Middle frontal gyrus (tissue), 1 donor: ENCODE results near the gene TMEM178A.
"Not testable (repeated sequence)": the region's sequence is repeated elsewhere in the genome, so short reads cannot be mapped to it uniquely, and the experiment has no call there.

Source experiments
- DNase-seq: peaks from one replicate; pipeline ENCODE4 v3.0.0-alpha.2; 2015; ENCODE audit warnings: low spot score; ENCODE audit errors: extremely low spot score

Gene TMEM178A

DNA sequence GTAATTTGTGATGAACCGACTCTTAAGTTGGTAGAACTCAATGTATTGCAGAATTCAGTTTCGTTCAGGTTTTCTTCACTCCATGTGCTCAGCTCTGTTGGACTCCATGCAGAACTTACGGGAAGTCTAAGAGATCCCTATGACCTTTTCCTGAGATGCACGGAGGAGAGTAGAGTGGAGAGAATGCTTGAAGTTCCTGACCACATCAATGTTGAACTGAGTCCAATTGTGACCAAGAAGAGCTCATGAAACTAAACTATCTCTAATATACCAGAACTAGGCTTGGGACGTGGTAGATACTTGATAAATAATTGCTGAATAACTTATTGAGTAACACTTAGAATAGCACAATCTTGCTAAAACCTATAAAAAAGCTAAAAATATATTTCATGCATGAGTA is 47.2 kb downstream of the TMEM178A start:
- DNase-seq, result no peak

DNA sequence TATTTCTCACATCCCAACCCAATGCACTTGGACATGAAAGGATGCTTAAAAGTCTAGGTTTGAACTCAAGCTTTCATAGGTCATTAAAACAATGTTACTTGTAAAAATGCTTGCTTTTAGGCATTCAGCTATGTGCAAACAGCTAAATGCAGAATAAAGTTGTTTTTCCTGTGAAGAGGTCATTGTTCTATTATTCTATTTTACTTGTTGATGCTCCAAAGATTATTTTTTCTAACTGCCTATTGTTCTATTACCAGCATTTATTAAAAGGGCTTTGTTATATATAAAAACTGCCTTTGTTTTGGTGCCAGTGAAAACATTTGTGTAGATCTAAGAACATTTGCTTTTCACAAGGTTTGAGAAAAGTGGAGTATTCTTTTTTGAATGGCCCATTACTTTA is 49.4 kb downstream of the TMEM178A start:
- DNase-seq, result no peak

- DNase-seq, result no peak
Observed at GRCh38 chr2:39715822-39716221, 50.1 kb downstream of the TMEM178A start.

GRCh38 chr2:39717067-39717466 is 51.4 kb downstream of the TMEM178A start:
- no peak for DNase-seq

DNA sequence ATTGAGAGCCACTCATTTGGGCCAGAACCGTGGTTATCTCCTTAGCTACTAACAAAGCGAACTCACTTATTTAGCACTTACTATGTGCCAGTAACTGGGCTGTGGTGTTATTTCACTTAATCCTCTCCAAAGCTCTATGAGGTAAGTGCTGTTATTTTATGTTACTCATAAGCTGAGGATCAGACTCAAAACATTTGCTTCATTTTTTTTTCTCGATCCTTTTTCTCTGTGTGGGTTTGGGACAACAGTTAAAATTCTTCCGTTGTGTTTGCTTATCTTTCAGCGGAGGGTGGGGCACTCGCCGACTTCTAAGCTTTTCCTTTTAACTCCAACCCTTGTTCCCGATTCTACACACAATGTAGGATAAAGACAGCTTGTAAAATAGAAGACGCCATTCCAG is 52.8 kb downstream of the TMEM178A start:
- no peak for DNase-seq

- DNase-seq, result no peak
Observed at GRCh38 chr2:39719317-39719716, 53.6 kb downstream of the TMEM178A start.

DNA sequence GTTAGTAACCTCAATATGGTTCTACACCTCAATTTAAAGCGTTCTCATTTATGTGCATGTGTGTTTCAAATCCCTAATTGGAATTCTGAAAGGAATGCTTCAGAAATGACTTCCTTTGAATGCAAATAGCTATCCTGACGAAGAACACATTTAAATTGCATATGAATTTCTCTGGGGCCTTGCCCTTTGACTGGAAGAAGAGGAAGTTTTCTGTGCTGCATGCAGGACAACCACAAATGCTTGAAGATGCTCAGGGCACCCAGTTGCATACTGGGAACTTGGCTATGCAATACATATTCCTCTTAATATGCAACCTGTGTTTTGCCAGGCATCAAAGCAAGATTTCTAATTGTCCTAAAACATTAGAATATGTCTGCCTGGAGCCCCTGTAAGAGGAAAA is 55.3 kb downstream of the TMEM178A start:
- DNase-seq, result no peak

- DNase-seq, result no peak
Observed at GRCh38 chr2:39723497-39723896, 57.8 kb downstream of the TMEM178A start.

- no peak for DNase-seq
Observed at GRCh38 chr2:39723946-39724827, 58.5 kb downstream of the TMEM178A start.

- DNase-seq, result no peak
Observed at GRCh38 chr2:39724828-39725144, 59.1 kb downstream of the TMEM178A start.

DNA sequence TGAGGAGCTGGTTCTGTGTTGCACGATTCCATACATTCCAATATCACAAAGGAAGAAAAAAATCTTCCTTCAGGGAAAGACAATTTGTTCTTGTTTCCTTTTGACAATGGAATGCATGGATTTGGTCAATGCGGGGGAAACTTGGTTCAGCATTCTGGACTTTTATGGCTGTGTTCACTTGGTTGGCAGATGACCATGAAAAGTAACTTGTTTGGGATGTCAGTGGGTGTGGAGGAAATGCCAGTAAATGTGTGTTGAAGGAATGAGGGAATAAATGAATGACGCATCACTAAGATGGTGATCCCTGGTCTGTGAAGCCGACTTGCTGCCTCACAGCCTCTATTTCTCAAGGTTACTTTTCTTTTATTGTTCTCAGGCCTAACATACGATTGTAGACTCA is 59.7 kb downstream of the TMEM178A start:
- no peak for DNase-seq

GRCh38 chr2:39728085-39728484 is 62.4 kb downstream of the TMEM178A start:
- DNase-seq, result not testable (repeated sequence)

DNA sequence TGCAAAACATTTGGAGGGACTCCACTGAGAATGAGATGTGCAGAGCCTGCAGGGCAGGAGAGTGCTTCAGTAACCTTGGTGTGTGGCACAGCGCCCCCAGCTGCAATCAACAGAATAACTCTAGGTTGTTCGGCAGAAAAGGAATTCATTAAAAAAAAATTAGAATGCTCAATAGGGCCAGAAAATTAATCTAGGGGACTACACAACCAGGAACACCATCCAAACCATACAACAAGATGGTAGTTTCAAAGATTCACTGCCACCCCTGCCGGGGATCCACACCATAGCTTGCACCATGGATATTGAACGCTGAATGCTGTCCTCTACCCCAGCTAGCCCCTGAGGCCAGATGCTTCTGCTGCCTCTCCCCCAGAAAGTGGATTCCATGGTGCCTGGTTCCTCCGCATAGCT is 63.2 kb downstream of the TMEM178A start:
- no peak for DNase-seq

- no peak for DNase-seq
Observed at GRCh38 chr2:39730276-39730675, 64.6 kb downstream of the TMEM178A start.

GRCh38 chr2:39730685-39731302 is 65.1 kb downstream of the TMEM178A start:
- no peak for DNase-seq

GRCh38 chr2:39731546-39731945 is 65.8 kb downstream of the TMEM178A start:
- DNase-seq, result no peak

GRCh38 chr2:39732482-39732881 is 66.8 kb downstream of the TMEM178A start:
- no peak for DNase-seq

DNA sequence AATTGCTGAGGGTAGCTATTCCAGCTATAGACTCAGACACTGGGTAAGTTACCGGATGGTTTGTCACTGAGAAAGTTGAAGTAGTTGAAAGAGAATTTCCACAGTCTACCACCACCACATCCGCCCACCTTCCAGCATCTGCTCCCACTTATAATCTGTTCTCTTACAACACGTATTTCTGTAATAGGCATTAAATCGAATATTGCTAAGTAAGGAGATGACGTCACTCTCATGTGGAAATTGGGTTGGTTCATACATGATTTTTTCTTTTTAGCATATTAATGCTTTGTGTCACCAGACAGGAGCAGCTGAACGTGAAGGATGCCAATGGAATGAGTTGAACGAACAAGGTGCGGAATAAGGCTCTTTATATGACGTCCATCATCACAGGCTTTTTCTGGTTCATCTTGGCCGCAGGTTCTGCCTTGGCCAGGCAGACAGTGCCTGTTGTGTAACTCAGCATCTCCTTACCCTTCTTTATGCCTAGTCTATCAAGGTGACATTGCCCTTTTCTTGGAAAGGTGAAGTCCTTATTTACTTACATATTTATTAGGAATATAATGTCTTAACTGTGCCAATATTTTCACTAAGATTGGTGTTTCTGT is 67.5 kb downstream of the TMEM178A start:
- no peak for DNase-seq

DNA sequence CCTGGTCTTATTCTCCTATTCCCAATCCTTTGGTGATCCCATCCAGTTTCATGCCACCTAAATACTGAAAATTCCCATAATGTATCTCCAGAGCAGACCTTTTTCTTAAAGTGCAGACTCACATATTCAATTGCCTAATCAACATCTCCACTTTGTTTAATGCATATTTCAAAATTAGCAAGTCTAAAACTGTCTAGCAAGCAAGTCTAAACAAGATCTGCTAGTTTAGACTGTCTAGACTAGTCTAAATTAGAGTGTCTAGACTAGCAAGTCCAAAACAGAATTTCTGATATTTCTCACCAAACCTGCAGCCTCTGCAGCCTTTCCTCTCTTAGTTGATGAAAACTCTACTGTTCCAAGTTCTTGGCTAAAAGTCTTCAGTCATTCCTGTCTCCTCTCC is 68.7 kb downstream of the TMEM178A start:
- no peak for DNase-seq

DNA sequence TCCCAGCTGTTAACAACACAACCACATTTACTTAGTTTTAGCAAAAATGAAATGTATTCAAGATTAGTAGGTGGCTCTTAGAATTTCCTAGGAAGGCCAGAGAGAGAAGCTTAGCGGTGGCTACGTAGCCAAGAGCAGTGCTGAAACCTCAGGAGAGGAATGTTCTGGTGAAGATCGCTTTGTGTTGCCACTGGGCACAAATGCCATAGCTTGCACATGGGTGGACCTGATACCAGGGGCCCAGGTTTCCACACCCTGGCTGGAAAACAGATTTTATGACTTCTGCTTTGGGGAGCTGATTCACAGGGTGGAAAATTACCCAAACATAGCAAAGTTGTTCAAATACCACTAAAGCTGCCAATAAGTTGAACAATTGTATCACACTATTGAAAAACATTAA is 69.9 kb downstream of the TMEM178A start:
- DNase-seq, result no peak

- DNase-seq, result no peak
Observed at GRCh38 chr2:39736640-39737039, 70.9 kb downstream of the TMEM178A start.

DNA sequence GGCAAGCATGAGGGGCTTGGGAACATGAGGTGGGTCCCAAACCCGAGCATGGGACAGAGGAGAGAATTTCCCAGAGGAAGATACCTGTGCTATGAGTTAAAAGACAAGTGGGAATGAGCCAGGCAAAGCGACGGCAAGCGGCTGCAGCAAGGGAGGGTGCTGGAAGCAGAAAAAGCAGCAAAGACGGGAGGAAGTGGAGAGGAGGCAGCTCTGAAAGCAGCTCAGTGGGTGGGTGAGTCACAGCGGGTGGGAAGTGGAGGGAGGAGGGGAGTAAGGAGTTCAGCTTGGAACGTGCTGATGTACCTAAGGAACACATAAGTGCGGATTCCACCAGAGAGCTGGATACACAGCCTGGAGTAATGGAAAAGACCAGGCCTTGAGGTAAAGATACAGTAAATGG is 71.9 kb downstream of the TMEM178A start:
- no peak for DNase-seq

DNA sequence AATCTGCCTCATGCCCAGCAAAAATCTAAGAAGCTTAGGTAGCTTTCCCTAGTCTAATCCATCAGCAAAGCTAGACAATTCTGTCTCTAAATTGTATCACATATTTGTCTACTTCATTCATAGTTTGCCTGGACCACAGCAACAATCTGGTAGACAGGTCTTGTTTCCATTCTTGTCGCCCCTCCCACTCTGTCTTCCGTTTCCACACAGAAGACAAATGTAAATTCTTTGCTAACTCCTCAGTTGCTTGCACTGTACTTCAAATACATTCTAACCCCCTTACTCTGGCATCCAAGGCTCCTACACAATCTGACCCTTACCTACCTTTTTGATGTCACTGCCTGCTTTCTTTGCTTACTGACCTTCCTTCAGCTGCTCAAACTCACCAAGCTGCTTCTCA is 73.2 kb downstream of the TMEM178A start:
- DNase-seq, result no peak
